Ishikawa (cell line): ENCODE data around the gene KDM4B.

ENCODE experiments used
- CEBPB ChIP-seq: IDR thresholded peaks from 2 replicates; pipeline ENCODE4 v1.6.1; 2012
- CREB1 ChIP-seq: IDR thresholded peaks from 2 replicates; pipeline ENCODE4 v1.6.1; 2012; ENCODE audit warnings: low read depth
- EGR1 ChIP-seq: IDR thresholded peaks from 2 replicates; pipeline ENCODE4 v1.6.1; 2012
- EP300 ChIP-seq: IDR thresholded peaks from 2 replicates; pipeline ENCODE4 v1.6.1; 2012; ENCODE audit warnings: borderline replicate concordance
- FOXM1 ChIP-seq: IDR thresholded peaks from 2 replicates; pipeline ENCODE4 v1.6.1; 2012; ENCODE audit warnings: low read depth, borderline replicate concordance
- MAX ChIP-seq: IDR thresholded peaks from 2 replicates; pipeline ENCODE4 v1.6.1; 2012
- NFIC ChIP-seq: IDR thresholded peaks from 2 replicates; pipeline ENCODE4 v1.6.1; 2012
- RAD21 ChIP-seq: IDR thresholded peaks from 2 replicates; pipeline ENCODE4 v1.6.1; 2012; ENCODE audit warnings: low read depth
- REST ChIP-seq: IDR thresholded peaks from 2 replicates; pipeline ENCODE4 v1.6.1; 2012; ENCODE audit warnings: low read depth, mild to moderate bottlenecking
- TAF1 ChIP-seq: IDR thresholded peaks from 2 replicates; pipeline ENCODE4 v1.6.1; 2012; ENCODE audit warnings: low read depth, mild to moderate bottlenecking
- TCF12 ChIP-seq: IDR thresholded peaks from 2 replicates; pipeline ENCODE4 v1.6.1; 2012; ENCODE audit warnings: low read depth
- TEAD4 ChIP-seq: IDR thresholded peaks from 2 replicates; pipeline ENCODE4 v1.6.1; 2012
- USF1 ChIP-seq: IDR thresholded peaks from 2 replicates; pipeline ENCODE4 v1.6.1; 2012
- YY1 ChIP-seq: IDR thresholded peaks from 2 replicates; pipeline ENCODE4 v1.6.1; 2012; ENCODE audit warnings: low read depth
- ZBTB7A ChIP-seq: IDR thresholded peaks from 2 replicates; pipeline ENCODE4 v1.6.1; 2012; ENCODE audit warnings: low read depth

KDM4B gene

GRCh38 chr19:4930664-4931063, 38.2 kb upstream of the KDM4B start:
- TF ChIP-seq NFIC (no peak), TCF12 (no peak), MAX (no peak), ZBTB7A (no peak), EP300 (no peak), TEAD4 (no peak), RAD21 (no peak), EGR1 (no peak), CREB1 (no peak), TAF1 (no peak), FOXM1 (no peak), REST (no peak), CEBPB (no peak), USF1 (no peak), YY1 (no peak)

GRCh38 chr19:4932711-4933110, 36.2 kb upstream of the KDM4B start:
- no peak for TF ChIP-seq EGR1
- no peak for TF ChIP-seq REST
- no peak for TF ChIP-seq FOXM1
- TF ChIP-seq EP300: no peak
- TF ChIP-seq NFIC: no peak
- TF ChIP-seq TEAD4: no peak

- no peak for TF ChIP-seq TAF1
- no peak for TF ChIP-seq RAD21
- TF ChIP-seq USF1: no peak
These were observed 35.4 kb upstream of the KDM4B start for GRCh38 chr19:4933528-4933927.

GRCh38 chr19:4935444-4935843, 33.5 kb upstream of the KDM4B start:
- TF ChIP-seq TAF1 (no peak), REST (no peak), EP300 (no peak), FOXM1 (no peak), ZBTB7A (no peak), TCF12 (no peak), NFIC (no peak), YY1 (no peak), RAD21 (no peak), CREB1 (no peak), CEBPB (no peak), TEAD4 (no peak)

- no peak for TF ChIP-seq CEBPB
- no peak for TF ChIP-seq TEAD4
- TF ChIP-seq YY1: no peak
- TF ChIP-seq CREB1: no peak
- no peak for TF ChIP-seq NFIC
- no peak for TF ChIP-seq MAX
- TF ChIP-seq ZBTB7A: no peak
- TF ChIP-seq TCF12: no peak
- TF ChIP-seq EGR1: no peak
- no peak for TF ChIP-seq EP300
- no peak for TF ChIP-seq TAF1
- TF ChIP-seq FOXM1: no peak
- TF ChIP-seq REST: no peak
- no peak for TF ChIP-seq RAD21
- TF ChIP-seq USF1: no peak
These were observed 31.9 kb upstream of the KDM4B start for GRCh38 chr19:4937060-4937459.
